T-helper 1 cell (primary cell): ENCODE results near the gene TMEM17.

Source experiments
- DNase-seq, 5 donors: peaks; one replicate each; pipeline ENCODE4 v3.0.0-alpha.2; 2012 to 2020

The TMEM17 gene

GRCh38 chr2:62453955-62454354 lies 52.0 kb downstream of the TMEM17 start:
- no peak for DNase-seq

DNA sequence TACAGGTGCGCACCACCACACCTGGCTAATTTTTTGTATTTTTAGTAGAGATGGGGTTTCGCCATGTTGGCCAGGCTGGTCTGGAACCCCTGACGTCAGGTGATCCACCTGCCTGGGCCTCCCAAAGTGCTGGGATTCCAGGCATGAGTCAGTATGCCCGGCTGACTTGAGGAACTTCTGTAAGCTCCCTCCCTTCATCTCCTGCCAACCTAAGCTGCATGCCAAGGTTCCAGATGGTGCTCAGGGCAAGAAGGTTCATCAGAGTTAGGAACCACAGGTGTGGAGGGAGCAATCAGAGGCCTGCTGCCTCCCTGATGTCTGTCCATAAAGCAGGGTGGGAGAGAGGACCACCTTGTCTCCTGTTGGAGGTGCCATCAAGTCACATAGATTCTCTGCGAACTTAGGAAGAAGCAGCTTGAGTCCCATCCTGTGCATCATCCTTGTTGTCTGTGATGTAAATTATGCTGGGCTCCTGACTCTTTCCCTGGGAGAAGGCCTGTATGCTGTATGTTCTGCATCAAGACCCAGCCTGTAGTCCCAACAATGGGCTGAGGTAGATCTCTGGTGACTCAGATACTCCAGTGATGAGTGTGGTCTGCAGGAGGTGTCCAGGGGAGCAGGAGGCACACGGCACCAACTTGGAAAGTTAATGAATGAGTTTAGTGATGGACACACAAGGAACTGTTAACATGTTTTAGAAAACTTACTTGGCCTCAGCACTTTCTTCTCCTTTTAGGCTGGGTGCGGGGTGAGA lies 53.1 kb downstream of the TMEM17 start:
- DNase-seq = no peak

DNA sequence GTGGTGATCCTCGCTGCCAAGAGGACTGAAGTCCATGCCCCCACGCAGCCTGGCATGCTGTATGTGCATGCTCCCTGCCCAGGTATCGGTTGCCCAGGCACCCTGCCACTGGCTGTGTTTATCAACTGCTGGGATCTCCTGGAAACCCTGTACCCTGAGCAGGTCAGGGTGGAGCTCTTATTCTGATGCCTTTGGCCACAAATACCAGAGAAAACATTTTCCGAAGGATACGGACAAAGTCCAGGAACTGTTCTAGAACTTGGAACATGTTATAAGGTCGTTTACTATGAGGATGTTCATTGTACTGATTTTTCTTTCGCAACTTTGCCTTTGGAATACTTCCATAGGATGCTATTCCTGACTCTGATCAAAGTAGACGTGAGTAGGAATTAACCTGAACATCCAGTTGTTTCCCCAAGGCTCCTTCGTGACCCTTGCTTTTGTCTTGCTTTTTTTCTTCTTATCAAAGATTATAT lies 55.2 kb downstream of the TMEM17 start:
- DNase-seq = no peak
